GM12873 (cell line): ENCODE measurements around the gene RIBC2.

Source experiments
- TF ChIP-seq, protein P1 (sequence below): IDR thresholded peaks from 2 replicates; pipeline ENCODE4 v1.5.1; 2012; ENCODE audit warnings: low read depth, mild to moderate bottlenecking, moderate library complexity, low read length, control low read depth; ENCODE audit not compliant: insufficient read depth; ENCODE audit errors: missing control alignments

Gene RIBC2

DNA sequence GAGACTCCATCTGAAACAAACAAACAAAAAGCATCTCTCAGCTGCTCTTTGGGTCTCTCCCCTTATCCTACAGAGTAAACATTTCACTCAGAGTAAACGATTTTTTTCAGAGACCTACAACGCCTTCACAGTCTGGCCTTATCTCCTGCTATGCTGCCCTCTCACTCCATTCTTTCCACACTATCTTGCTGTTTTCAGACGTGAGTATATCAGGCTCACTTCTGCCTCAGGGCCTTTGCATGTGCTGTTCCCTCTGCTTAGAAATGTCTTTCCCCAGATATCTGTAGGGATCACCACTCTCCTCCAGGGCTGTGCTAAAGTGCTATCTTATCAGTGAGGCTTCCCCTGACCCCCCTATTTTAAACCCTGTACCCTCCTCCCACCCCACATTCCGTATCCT lies 6.5 kb downstream of the RIBC2 start:
- TF ChIP-seq, protein P1, sequence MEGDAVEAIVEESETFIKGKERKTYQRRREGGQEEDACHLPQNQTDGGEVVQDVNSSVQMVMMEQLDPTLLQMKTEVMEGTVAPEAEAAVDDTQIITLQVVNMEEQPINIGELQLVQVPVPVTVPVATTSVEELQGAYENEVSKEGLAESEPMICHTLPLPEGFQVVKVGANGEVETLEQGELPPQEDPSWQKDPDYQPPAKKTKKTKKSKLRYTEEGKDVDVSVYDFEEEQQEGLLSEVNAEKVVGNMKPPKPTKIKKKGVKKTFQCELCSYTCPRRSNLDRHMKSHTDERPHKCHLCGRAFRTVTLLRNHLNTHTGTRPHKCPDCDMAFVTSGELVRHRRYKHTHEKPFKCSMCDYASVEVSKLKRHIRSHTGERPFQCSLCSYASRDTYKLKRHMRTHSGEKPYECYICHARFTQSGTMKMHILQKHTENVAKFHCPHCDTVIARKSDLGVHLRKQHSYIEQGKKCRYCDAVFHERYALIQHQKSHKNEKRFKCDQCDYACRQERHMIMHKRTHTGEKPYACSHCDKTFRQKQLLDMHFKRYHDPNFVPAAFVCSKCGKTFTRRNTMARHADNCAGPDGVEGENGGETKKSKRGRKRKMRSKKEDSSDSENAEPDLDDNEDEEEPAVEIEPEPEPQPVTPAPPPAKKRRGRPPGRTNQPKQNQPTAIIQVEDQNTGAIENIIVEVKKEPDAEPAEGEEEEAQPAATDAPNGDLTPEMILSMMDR = no peak

DNA sequence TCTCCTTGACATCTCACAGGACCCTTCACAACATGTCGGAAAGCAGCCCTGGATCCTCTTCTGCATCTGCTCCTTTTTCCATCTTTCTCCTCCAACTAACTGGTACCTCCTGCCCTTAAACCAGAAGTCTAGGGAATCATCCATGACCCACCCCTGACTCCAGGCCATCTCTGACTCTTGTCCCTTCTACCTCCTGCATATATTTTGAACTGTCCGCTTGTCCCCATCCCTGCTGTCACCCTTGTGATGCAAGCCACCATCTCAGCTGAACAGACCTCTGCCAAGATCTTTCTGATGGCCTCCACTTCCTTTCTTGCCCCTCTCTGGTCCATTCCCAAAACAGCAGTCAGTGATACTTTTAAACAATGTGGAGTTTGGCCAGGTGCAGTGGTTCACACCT lies 7.0 kb downstream of the RIBC2 start:
- TF ChIP-seq, protein P1 = no peak

DNA sequence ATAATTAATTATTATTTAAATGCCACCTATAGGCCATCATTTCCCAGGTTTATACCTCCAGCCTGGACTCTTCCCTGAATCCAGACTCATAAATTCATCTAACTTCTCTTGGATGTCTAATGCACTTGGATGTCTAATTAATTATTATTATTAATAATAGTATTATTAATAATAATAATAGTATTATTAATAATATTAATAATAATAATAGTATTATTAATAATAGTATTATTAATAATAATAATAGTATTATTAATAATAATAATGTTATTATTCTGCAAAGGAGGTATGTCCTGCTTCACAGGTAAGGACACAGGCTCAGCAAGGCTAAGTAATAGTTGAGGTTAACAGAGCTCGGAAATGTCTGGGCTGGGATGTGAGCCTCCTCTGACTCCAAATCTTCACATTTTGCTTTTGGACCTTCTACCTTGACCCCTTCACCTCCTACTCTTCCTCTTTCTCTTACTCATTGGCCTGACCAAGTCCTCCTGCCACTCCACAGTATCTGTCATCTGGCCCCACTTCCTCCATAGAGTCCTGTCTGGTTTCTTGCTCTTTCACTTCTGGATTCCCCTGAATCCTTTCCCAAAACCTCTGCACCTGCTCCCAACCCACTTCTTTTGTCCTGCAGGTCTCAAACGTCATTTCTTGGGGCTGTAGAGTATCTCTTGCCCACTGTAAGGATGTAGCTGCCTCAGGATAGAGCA lies 8.0 kb downstream of the RIBC2 start:
- TF ChIP-seq, protein P1 = no peak

DNA sequence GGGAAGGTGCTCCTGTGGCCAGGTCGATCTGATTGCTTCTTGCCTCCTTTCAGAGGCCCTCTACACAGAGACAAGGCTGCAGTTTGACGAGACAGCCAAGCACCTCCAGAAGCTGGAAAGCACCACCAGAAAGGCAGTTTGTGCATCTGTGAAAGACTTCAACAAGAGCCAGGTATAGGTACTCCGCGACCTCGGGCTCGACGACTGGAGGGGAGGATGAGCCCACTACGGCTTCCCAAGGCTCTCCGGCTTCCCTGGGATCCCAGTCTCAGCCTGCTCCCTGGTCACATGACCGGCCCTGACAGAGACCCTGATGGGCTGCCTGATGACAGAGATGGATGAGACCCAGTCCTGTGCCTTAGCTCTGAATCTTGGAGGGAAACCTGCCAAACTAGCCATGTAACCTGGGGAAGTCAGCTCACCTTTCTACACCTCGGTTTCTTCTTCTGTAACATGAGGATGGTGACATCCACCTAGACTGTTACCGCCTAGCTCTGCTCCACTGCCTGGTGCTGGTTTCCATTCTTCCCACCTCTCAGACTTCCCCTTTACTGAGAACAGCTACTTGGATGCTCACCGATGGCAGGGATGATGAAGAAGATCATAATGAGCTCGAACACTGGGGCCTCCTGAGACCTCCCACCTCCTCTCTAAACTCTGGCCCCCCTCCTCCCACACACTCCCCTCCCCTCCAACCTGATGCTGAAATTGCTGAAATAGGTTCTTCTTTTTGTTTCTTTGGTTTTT lies 8.9 kb downstream of the RIBC2 start:
- TF ChIP-seq, protein P1 = no peak

DNA sequence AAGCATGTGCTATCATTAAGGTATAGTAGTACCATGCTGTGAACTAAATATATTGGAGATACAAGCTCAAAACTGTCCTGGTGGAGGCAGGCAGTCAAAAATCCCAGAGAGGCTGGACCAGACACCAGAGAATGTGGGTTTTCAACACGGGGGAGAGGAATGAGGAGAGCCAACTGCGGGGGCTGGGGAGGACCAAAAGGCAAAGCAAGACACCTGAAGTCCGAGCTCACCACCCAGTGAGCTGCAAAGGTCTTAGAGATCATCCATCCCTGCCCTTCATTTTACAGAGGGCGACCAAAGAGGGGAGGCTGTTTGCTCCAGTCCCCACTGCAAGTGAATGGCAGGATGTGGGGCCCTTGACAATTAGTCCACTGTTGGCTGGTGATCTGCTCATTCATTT lies 10.0 kb downstream of the RIBC2 start:
- TF ChIP-seq, protein P1 = no peak

DNA sequence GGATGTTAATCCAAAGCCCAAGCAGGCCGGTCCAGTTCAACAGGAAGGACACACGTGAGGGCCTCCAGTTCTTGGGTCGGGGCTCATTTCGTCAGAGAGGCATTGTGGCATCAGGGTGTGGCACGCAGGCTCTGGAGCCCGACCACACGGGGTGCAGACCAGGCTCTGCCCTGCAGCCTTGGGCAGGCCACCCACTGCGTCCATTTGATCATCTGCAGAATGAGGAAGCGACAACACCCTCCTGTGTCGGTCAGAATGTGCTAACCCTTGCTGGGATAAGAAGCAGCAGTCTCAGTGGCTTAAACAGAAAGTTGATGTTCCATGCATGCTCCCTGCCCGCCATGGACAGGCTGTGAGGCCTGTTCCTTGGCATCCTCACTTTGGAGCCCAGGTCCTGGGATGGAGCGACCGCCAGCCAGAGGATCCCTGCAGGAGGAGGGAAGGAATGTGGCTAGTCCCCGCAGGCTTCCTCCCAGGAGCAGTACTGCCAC lies 10.8 kb downstream of the RIBC2 start:
- TF ChIP-seq, protein P1 = no peak

DNA sequence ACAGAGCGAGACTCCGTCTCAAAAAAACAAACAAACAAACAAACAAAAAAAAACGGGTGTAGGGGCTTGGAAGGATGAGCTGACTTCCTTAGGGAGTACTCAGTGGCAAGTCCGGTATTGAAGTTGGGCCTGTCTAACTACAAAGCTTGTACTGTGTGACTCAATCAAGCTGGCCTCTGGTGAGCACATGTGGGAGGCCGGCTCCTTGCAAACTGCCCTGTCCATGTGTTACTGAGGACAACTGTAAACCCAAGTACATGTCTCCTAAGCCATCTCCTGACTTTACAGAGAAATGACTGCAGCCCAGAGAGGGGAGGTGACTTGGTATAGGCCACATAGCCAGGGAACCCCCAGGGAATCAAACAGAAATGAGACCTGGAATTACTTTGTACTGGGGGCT lies 11.6 kb downstream of the RIBC2 start:
- TF ChIP-seq, protein P1 = no peak
